Frontal cortex (tissue), 4 donors: ENCODE data around the gene MAD1L1. TPM values are rescaled to one million over a fixed set of nuclear protein-coding genes. Genes with fewer than 3 reads are reported as not detected.
"Not testable (repeated sequence)": the region's sequence is repeated elsewhere in the genome, so short reads cannot be mapped to it uniquely, and the experiment has no call there.

Experiments used
- DNase-seq, 2 donors: peaks; one replicate each; pipeline ENCODE4 v3.0.0; 2012; ENCODE audit warnings: low spot score in 2 of 2
- FAIRE-seq: peaks from 2 replicates; lab custom pipeline; 2012; peaks lifted over from hg19 to GRCh38; lab: Jason Lieb, UNC
- total RNA-seq: library from RNA; depleted of rRNA; stranded (reverse); fragments of >200 nt; gene quantifications from one replicate; pipeline ENCODE4 v1.2.3, GENCODE V29; 2014
- donor health status: control.
- donor health status: control.
- donor health status: control.

Gene MAD1L1
- total RNA-seq, 1 donor from 2014 or later = 37.1 TPM

GRCh38 chr7:2062648-2063047 is 170.1 kb downstream of the MAD1L1 start:
- FAIRE-seq = no peak
- DNase-seq = no peak

- DNase-seq (no peak), FAIRE-seq (no peak)
Measured at GRCh38 chr7:2060701-2061100, 172.0 kb downstream of the MAD1L1 start.

GRCh38 chr7:2059964-2060700 is 172.6 kb downstream of the MAD1L1 start:
- DNase-seq (no peak), FAIRE-seq (no peak)

GRCh38 chr7:2058246-2058645 is 174.5 kb downstream of the MAD1L1 start:
- not testable (repeated sequence) for FAIRE-seq, DNase-seq

GRCh38 chr7:2055956-2056355 is 176.8 kb downstream of the MAD1L1 start:
- DNase-seq = no peak
- no peak for FAIRE-seq

GRCh38 chr7:2054927-2055326 is 177.8 kb downstream of the MAD1L1 start:
- DNase-seq = no peak

GRCh38 chr7:2053395-2053794 is 179.3 kb downstream of the MAD1L1 start:
- DNase-seq = no peak
- FAIRE-seq = no peak

More at GRCh38 chr7:2054927-2055326, 177.8 kb downstream of the MAD1L1 start:
- FAIRE-seq = no peak

GRCh38 chr7:2052657-2053048 is 180.1 kb downstream of the MAD1L1 start:
- FAIRE-seq (no peak), DNase-seq (no peak)

- FAIRE-seq = no peak
- DNase-seq = no peak
Measured at GRCh38 chr7:2051707-2052656, 180.8 kb downstream of the MAD1L1 start.

- DNase-seq (no peak), FAIRE-seq (no peak)
Measured at GRCh38 chr7:2050511-2050866, 182.3 kb downstream of the MAD1L1 start.

GRCh38 chr7:2049782-2050510 is 182.8 kb downstream of the MAD1L1 start:
- FAIRE-seq (no peak), DNase-seq (no peak)

GRCh38 chr7:2049111-2049781 is 183.5 kb downstream of the MAD1L1 start:
- no peak for FAIRE-seq
- DNase-seq = no peak

- FAIRE-seq (no peak), DNase-seq (no peak)
Measured at GRCh38 chr7:2048531-2048930, 184.2 kb downstream of the MAD1L1 start.

GRCh38 chr7:2048006-2048405 is 184.7 kb downstream of the MAD1L1 start:
- no peak for DNase-seq
- no peak for FAIRE-seq

- no peak for FAIRE-seq
Measured at GRCh38 chr7:2046581-2047565, 185.9 kb downstream of the MAD1L1 start.

GRCh38 chr7:2045559-2046405 is 187.0 kb downstream of the MAD1L1 start:
- FAIRE-seq (no peak), DNase-seq (no peak)

More at GRCh38 chr7:2046581-2047565, 185.9 kb downstream of the MAD1L1 start:
- DNase-seq = no peak

GRCh38 chr7:2044883-2045471 is 187.8 kb downstream of the MAD1L1 start:
- FAIRE-seq (no peak), DNase-seq (no peak)
